Limb (tissue), 2 donors: ENCODE data around the gene FN3KRP.

Experiments
- DNase-seq, 2 donors: peaks; one replicate each; pipeline ENCODE4 v3.0.0-alpha.2; 2016; ENCODE audit errors: extremely low spot score in 2 of 2

FN3KRP gene

DNA sequence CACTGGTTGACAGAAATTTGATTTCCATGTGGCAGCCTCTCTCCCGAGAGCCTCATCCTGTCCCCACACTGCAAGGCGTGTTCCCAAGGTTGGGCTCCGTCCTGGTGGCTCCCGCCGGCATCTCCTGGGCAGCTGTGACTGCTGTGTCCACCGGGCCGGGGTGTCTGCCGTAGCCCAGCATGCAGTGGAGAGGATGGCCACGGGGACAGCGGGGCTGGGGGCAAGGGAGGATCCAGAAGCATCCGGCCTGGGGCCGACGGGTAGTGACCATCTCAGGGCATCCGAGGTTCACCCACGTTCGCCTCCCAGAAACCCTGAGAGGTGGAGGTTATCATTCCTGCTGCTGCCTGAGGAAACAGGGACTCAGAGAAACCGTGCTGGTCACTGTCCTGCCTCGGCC, 10.8 kb upstream of the FN3KRP start:
- no peak for DNase-seq

DNA sequence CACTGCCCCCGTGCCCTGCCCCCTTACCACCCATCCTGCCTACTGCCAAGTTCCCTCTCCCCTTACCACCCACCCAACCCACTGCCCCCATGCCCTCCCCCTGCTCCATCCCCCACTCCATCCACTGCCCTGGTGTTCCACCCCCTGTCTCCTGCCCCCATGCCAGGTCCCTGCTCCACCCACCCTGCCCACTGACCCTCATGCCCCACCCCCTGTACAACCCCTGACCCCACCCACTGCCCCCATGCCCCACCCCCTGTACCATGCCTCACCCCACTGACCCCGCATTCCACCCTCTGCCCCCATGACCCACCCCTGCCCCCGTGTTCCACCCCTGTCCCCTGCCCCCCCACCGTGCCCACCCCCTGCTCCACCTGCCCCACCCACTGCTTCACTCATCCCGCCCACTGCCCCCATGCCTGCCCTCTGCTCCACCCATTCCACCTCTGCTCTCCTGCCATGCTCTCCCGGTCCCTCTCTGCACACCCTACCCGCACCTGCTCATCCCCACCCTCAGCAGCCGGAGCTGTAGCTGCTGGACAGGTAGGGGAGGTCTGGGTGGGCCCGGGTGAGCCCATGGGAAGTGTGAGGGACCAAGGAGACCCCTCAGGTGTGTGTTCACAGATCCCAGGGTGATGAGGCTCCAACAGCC, 7.4 kb upstream of the FN3KRP start:
- no peak for DNase-seq

DNA sequence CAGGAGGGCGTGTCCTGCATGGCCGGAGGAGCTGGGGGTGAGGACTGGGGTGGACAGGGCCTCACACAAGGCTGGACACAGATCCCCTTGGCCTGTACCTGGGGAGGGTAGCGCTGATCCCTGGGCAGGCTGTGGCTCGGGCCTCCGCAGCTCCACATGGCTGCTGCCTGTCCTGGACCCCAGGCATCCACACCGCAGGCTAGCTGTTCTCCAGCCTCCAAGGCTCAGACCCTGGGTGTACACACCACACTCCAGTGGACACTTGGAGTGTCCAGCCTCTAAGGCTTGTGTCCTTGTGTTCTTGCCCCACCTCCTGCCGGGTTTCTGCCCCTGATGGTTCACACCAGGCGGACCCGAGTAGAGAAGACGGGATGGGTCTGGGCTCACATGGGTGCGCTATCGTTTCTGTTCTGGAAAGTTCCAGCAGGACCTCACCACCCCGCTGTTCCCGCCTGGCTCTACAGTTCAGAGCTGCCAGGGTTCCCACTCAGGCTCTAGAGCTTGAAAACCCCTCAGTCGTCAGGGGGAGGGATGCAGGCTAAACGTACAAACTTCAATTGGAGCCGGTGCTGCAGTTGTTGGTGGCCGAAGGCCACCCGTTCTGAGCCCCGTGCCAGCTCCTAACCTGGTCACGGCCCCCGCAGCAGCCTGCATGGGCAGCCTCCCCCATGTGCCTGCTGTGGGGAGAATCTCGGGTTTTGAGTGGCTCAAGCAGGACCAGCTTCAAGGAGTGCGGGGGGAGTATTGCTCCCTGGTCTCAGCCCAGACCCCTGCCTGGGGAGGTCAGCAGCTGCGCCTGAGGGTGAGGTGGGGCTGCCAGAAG, 6.6 kb upstream of the FN3KRP start:
- no peak for DNase-seq

GRCh38 chr17:82710499-82711232, 5.8 kb upstream of the FN3KRP start:
- DNase-seq: no peak

DNA sequence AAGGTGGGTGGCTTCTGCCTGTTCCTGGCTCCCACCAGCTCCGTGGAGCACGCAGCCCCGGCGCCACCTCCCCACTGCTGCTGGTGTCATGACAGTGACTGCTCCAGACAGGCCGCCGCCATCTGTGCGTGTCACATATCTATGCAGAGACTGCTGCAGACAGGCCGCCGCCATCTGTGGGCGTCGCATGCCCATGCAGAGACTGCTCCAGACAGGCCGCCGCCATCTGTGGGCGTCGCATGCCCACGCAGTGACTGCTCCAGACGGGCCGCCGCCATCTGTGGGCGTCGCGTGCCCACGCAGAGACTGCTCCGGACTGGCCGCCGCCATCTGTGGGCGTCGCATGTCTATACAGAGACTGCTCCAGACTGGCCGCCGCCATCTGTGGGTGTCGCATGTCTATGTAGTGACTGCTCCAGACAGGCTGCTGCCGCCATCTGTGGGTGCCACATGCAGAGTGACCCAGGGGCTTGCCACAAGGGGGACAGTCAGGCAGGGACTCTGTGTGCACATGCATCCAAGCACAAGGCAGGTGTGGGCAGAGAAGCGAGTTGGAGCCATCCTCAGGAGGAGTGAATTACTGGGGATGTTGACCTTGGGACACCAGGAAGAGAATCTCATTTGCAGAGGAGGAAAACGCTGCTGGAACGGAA, 3.3 kb upstream of the FN3KRP start:
- no peak for DNase-seq

DNA sequence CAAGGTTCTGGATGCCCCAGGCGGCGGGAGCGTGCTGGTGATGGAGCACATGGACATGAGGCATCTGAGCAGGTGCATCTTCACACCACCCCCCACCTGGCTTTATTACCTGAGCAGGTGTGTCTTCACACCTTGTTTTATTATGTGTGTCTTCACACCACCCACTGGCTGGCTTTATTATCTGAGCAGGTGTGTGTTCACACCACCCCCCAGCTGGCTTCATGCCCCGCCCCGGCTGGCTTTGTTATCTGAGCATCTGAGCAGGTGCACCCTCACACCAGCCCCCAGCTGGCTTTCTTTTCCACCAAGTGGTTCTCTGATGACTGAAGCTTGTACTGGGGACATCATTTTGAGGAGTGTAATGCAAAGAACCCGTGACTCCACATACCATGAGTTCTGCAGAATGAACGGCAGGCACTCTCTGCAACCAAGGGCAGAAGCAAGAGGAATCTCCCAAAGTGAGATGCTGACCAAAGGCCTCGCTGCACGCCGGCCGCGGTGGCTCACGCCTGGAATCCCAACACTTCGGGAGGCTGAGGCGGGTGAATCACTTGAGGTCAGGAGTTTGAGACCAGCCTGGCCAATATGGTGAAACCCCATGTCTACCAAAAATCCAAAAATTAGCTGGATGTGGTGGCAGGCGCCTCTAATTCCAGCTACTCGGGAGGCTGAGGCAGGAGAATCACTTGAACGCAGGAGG, 2.6 kb downstream of the FN3KRP start:
- DNase-seq: peak in 1 of 2 donors; percentile 28

- DNase-seq: no peak
Observed at GRCh38 chr17:82720204-82720603, 3.7 kb downstream of the FN3KRP start.

GRCh38 chr17:82722341-82723013, 6.0 kb downstream of the FN3KRP start:
- DNase-seq: no peak

DNA sequence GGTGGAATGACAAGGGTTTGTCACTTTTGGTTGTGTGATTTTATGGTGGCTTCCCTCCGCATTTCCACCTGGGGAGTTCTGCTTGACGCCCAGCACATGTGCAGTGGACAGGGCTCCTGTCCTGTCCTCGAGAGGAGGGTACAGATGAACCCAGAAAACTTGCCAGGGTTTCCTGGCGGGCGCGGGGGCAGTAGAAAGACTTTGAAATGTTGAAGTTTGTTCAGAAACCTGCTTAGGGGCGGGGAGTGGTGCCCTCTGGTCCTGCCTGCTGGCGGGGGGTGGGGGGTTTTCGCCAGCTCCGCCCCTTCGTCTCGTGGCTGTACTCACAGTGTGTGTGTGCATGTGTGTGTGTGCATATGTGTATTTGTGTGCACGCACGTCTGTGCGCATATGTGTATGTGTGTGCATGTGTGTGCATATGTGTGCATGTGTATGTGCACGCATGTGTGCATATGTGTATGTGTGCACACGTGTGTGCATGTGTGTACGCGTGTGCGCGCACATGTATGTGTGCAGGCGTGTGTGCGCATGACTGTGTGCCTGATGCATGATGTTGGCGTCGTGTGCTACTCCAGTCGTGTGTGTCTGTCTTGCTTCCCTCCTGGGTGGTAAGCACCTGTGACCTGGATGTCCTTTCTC, 6.8 kb downstream of the FN3KRP start:
- no peak for DNase-seq

DNA sequence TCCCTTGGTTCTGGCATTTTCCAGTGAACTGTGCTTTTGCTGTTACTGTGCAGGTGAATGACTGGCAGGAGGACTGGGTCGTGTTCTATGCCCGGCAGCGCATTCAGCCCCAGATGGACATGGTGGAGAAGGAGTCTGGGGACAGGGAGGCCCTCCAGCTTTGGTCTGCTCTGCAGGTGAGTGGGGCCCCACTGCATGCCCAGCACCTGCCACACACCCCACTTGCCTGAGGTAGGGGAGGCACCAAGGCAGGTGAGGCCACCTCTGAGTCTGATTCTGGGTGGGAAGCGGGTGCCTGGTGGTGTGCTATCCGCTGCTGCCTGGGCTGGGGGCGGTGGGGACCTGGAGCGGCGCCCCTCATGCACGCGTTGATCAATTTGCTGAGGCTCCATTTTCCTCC, 9.9 kb downstream of the FN3KRP start:
- no peak for DNase-seq

GRCh38 chr17:82729479-82730260, 13.2 kb downstream of the FN3KRP start:
- DNase-seq: no peak

GRCh38 chr17:82732118-82732743, 15.7 kb downstream of the FN3KRP start:
- DNase-seq: no peak

DNA sequence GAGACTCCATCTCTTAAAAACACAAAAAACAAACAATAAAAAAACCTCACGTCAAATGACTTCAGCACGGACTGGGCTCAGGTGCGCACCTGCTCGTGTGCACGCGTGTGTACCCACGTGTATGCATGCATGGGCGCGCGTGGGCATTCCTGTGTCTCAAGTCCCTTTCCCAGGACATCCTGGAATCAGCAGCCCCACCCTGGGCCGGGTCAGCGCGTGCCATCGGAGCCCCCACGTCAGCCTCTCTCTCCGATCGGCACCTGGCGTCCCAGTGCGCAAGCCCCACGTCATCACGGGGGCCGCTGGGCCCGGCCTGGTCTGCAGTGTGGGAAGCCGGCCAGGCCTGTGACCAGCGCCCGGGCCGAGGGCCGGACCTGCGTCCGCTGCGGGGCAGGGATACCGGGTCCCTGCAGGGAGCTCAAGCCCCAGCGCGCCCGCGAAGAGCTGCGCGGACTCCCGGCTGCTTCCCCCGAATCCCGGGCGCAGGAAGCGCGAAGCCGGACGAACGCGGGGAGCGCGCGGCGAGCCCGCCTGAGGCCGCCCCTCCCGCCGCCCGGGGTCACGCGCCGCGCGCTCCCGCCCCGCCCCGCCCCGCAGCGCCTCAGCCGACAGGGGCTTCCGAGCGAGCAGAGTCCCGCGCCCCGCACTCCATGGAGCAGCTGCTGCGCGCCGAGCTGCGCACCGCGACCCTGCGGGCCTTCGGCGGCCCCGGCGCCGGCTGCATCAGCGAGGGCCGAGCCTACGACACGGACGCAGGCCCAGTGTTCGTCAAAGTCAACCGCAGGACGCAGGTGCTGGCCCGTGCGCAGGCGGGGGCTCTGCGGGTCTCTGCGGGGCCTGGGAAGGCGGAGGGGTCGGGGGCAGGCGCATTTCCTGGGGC, 18.7 kb downstream of the FN3KRP start, which contains the start of gene FN3K:
Gene FN3K, plus strand, starts transcription at position 629 of the 880 bp plus-strand sequence. Its CDS starts 22 bp downstream, at position 651.
- peak; percentile 32 to 87 for DNase-seq

DNA sequence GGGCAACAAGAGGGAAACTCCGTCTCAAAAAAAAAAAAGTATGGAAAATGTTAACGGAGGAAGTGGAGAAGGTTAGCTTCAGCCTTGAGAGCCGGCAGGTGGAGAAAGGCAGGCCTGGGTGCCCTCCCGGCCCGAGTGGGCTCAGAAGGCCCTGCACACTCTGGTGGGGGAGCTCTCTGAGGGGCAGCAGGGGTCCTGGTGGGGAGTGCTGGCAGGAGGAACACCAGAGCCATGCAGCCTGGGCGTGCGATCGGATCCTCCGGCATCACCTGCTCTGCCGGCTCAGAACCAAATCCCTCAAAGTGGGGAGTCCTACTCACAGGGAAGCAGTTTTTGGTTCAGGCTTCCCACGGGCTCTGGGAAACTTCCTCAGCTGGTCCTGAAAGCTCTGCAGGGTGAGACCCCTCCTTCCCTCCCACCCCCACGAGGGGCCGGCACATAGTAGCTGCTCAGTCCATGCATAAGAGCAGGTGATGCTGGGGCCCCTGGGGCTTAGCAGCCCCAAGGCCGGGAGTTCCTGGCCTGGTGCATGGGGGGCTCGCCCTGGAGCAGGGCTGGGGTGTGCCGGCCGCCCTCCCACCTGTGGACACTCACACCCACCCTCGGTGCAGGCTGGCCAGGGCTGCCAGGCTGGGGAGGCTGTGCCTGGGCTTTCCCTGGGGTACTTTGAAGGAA, 20.1 kb downstream of the FN3KRP start:
- no peak for DNase-seq

DNA sequence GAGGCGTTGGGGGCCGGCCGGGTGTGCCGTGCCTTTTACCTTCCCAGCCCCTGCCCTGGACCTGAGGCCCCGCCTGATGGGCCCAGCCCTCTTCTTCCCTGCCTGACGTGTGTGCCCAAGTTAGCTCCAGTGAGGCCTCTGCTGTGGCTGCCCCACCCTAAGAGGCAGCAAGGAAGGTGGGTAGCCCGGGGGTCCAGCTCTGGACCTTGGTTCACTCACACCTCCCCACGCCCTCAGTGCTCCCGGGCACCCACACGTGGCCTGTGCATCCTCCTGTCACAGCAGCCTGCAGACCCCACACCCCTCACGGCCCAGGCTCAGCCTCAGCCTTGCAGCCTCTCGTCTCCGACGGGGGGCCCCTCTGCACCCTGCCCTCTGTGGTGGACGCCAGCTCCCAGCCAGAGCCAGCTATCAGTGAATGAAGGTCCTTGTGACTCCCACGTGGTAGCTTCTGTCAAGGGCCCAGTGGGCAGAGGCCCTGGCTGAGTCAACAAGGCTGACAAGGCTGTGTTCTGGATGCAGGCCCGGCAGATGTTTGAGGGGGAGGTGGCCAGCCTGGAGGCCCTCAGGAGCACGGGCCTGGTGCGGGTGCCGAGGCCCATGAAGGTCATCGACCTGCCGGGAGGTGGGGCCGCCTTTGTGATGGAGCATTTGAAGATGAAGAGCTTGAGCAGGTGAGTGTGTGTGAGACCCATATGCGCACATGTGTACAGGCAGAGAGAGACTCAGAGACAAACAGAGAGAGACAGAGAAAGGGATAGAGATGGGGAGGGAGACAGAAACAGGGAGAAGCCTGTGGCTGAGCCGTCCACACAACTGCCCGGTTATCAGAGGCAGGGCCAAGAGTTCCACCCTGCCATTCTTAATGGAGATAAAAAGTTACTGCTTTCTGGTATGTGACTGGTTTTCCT, 21.7 kb downstream of the FN3KRP start:
- DNase-seq: no peak
